GM18498 (cell line): ENCODE measurements around the gene CDHR5.
"Not testable (repeated sequence)": the region's sequence is repeated elsewhere in the genome, so short reads cannot be mapped to it uniquely, and the experiment has no call there.

Source experiments
- ATAC-seq: cut with Tn5 transposase; IDR thresholded peaks from one replicate; pipeline ENCODE4 v1.9.1; 2021; ENCODE audit warnings: mild to moderate bottlenecking, moderate library complexity; ENCODE audit not compliant: unreplicated experiment

Gene CDHR5

GRCh38 chr11:590997-591396 lies 33.8 kb downstream of the CDHR5 start:
- no peak for ATAC-seq

GRCh38 chr11:589798-590197 lies 35.0 kb downstream of the CDHR5 start:
- no peak for ATAC-seq

- ATAC-seq, result no peak
These were observed 36.8 kb downstream of the CDHR5 start for GRCh38 chr11:587978-588380.

- ATAC-seq, result no peak
These were observed 37.2 kb downstream of the CDHR5 start for GRCh38 chr11:587546-587945.

GRCh38 chr11:586376-587316 lies 38.1 kb downstream of the CDHR5 start:
- no peak for ATAC-seq

GRCh38 chr11:584287-584686 lies 40.5 kb downstream of the CDHR5 start:
- ATAC-seq, result no peak

GRCh38 chr11:581752-582151 lies 43.0 kb downstream of the CDHR5 start:
- no peak for ATAC-seq

- no peak for ATAC-seq
These were observed 43.4 kb downstream of the CDHR5 start for GRCh38 chr11:581342-581741.

GRCh38 chr11:579830-580601 lies 44.7 kb downstream of the CDHR5 start:
- no peak for ATAC-seq

GRCh38 chr11:578276-579035 lies 46.3 kb downstream of the CDHR5 start:
- ATAC-seq, result no peak

- no peak for ATAC-seq
These were observed 47.2 kb downstream of the CDHR5 start for GRCh38 chr11:577611-577894.

- no peak for ATAC-seq
These were observed 47.7 kb downstream of the CDHR5 start for GRCh38 chr11:576811-577610.

- ATAC-seq, result peak; percentile 83
These were observed 48.6 kb downstream of the CDHR5 start, which contains the start of gene PHRF1 for GRCh38 chr11:575996-576768. PHRF1 (plus strand) TSS chr11:576470; CDS start chr11:581513, 5,043 bp downstream.

GRCh38 chr11:575313-575995 lies 49.3 kb downstream of the CDHR5 start:
- peak; percentile 40 for ATAC-seq

- ATAC-seq, result no peak
These were observed 50.0 kb downstream of the CDHR5 start for GRCh38 chr11:574632-575312.

GRCh38 chr11:574031-574570 lies 50.7 kb downstream of the CDHR5 start:
- not testable (repeated sequence) for ATAC-seq

GRCh38 chr11:573146-573759 lies 51.5 kb downstream of the CDHR5 start:
- no peak for ATAC-seq

- no peak for ATAC-seq
These were observed 53.0 kb downstream of the CDHR5 start for GRCh38 chr11:571802-572185.
